CD4-positive, CD25-positive, alpha-beta regulatory T cell (primary cell): ENCODE measurements around the gene TFAP2A. TPM values are rescaled to one million over a fixed set of nuclear protein-coding genes. Genes with fewer than 3 reads are reported as not detected.

Experiments used
- ATAC-seq, 2 donors: fragments of 150-1000 bp; cut with Tn5 transposase; one replicate each; pipeline ENCODE4 v1.10.0; 2021; ENCODE audit warnings: low read depth in 2 of 2, moderate number of reproducible peaks in 2 of 2, moderate library complexity in 1 of 2
- DNase-seq, 3 donors: peaks; one replicate each; pipeline versions ENCODE4 v3.0.0 to v3.0.0-alpha.2; 2012 to 2022; ENCODE audit warnings: mixed read lengths in 1 of 3
- H3K27ac ChIP-seq: one replicate; pipeline ENCODE4 v1.7.0; 2013; ENCODE audit warnings: mild to moderate bottlenecking, low read length; ENCODE audit not compliant: insufficient read depth, poor library complexity, severe bottlenecking
- H3K27me3 ChIP-seq: one replicate; pipeline ENCODE4 v1.7.0; 2013; ENCODE audit warnings: low read length; ENCODE audit not compliant: control insufficient read depth, insufficient read depth
- H3K36me3 ChIP-seq: one replicate; pipeline ENCODE4 v1.7.0; 2013; ENCODE audit warnings: mild to moderate bottlenecking, low read length, moderate library complexity; ENCODE audit not compliant: control insufficient read depth, insufficient read depth
- H3K4me1 ChIP-seq: 2 replicates; pipeline ENCODE4 v1.7.0; 2013; ENCODE audit warnings: mild to moderate bottlenecking, low read length; ENCODE audit not compliant: insufficient read depth, control insufficient read depth, poor library complexity, severe bottlenecking
- H3K4me3 ChIP-seq: one replicate; pipeline ENCODE4 v1.7.0; 2013; ENCODE audit warnings: low read depth, mild to moderate bottlenecking, low read length, moderate library complexity
- H3K9me3 ChIP-seq, 2 experiments: 1 replicate in 1 of 2; 2 replicates in 1 of 2; pipeline ENCODE4 v1.7.0; 2013; ENCODE audit warnings: low read length in 2 of 2, mild to moderate bottlenecking in 1 of 2, moderate library complexity in 1 of 2; ENCODE audit not compliant: control insufficient read depth in 2 of 2
- H3K27ac Mint-ChIP-seq, 3 donors: one replicate each; pipeline ENCODE4 v1.8.0; 2020 to 2022; ENCODE audit warnings: mild to moderate bottlenecking in 3 of 3, mixed read lengths in 3 of 3, moderate library complexity in 2 of 3
- H3K27me3 Mint-ChIP-seq: one replicate; pipeline ENCODE4 v1.8.0; 2022; ENCODE audit warnings: mild to moderate bottlenecking, mixed read lengths
- H3K36me3 Mint-ChIP-seq: one replicate; pipeline ENCODE4 v1.8.0; 2020; ENCODE audit warnings: mixed read lengths
- H3K4me1 Mint-ChIP-seq, 4 donors: one replicate each; pipeline ENCODE4 v1.8.0; 2020 to 2022; ENCODE audit warnings: mixed read lengths in 4 of 4, mild to moderate bottlenecking in 1 of 4
- H3K4me3 Mint-ChIP-seq, 4 donors: one replicate each; pipeline ENCODE4 v1.8.0; 2020 to 2022; ENCODE audit warnings: mild to moderate bottlenecking in 4 of 4, mixed read lengths in 4 of 4, moderate library complexity in 3 of 4
- H3K9me3 Mint-ChIP-seq, 7 donors: one replicate each; pipeline ENCODE4 v1.8.0; 2020 to 2022; ENCODE audit warnings: mixed read lengths in 7 of 7, mild to moderate bottlenecking in 3 of 7, moderate library complexity in 2 of 7
- polyA plus RNA-seq, 4 donors: library from polyadenylated mRNA; unstranded; fragments of 300-500 nt; fragmentation: Illumina TruSeq; gene quantifications; one replicate each; pipeline ENCODE4 v1.2.3, GENCODE V29; 2021
- total RNA-seq: library from RNA; stranded (reverse); gene quantifications from one replicate; pipeline ENCODE4 v1.2.3, GENCODE V29; 2022

Gene TFAP2A
- total and polyA plus RNA-seq, 5 donors from 2014 or later = not detected

DNA sequence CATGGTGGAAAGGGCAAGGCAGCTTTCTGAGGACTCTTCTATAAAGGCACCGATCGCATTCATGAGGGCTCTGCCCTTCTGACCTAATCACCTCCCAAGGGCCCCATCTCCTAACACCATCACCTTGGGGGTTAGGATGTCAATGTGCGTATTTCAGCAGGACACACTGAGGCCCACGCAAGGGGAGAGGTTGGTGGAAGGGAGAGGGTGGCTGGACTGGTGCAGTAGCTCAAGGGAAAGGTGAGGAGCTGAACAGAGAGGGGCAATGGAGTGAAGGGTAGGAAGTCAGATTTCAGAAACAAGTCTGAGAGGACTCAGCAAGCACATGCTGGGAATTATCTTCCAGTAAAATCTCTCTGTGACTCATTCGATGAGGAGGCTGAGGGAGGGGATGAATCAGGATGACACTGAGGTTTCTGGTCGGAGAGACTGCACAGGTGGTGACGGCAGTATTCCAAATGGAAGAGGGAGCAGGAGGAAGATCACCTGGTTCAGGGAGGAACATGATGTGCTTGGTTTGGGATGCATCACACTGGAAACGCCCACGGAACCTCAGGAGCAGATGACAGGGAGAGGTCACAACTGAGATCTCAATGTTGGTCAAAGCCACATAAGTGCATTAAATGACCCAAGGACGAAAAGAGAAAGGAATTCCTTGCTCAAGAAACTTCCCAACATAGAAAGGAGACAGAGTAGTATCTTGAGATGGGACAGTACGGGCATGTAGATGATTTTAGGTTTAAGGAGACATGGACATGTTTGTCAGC, 67.1 kb downstream of the TFAP2A start:
- Mint-ChIP-seq H3K27ac (no peak overlapping the region), H3K4me1 (peaks cover 0 to 5% (median 0%) of the 10 kb centered on the region in 4 donors), H3K4me3 (no peak overlapping the region), H3K27me3 (peaks cover 4% of the 10 kb centered on the region), H3K36me3 (no peaks in the 10 kb centered on the region), H3K9me3 (peaks cover 0 to 7% (median 0%) of the 10 kb centered on the region in 7 donors)
- H3K4me3 ChIP-seq = no peak overlapping the region
- no peaks in the 10 kb centered on the region for H3K4me1 ChIP-seq
- ATAC-seq (no peak), DNase-seq (no peak)
- H3K27me3 ChIP-seq = no peaks in the 10 kb centered on the region
- no peaks in the 10 kb centered on the region for H3K9me3 ChIP-seq
- H3K27ac ChIP-seq = no peak overlapping the region
- no peaks in the 10 kb centered on the region for H3K36me3 ChIP-seq

Other genes with a start within 250 kb of the TFAP2A start
- 6.9 TPM for gene GCNT2, start 106.3 kb upstream of the TFAP2A start, total RNA-seq
- 1 to 10 TPM in 3 of 4 donors, under 1 TPM in 1; 0.72 to 1.9 (median 1.3) TPM for gene GCNT2, start 106.3 kb upstream of the TFAP2A start, polyA plus RNA-seq